SK-N-SH (cell line): Measurements from ENCODE around the gene ARHGEF10L. TPM values are rescaled to one million over a fixed set of nuclear protein-coding genes. Genes with fewer than 3 reads are reported as not detected.

ENCODE experiments used
- CTCF ChIA-PET: fragments of 300-600, 350-600 bp; formaldehyde crosslinking; extraction: SDS; loops from one replicate; lab custom pipeline; 2021; lab: Yijun Ruan, JAX
- POLR2A ChIA-PET: fragments of 350-600 bp; sonication (Branson Sonifier 250); formaldehyde crosslinking; extraction: SDS; loops from one replicate; lab custom pipeline; 2020; ENCODE audit warnings: antibody characterized with exemption, inconsistent platforms; lab: Yijun Ruan, JAX
- DNase-seq: peaks from one replicate; pipeline ENCODE4 v3.0.0; 2012
- H2AFZ ChIP-seq: fragments of 200-600 bp; sonication (generic); 2 replicates; pipeline ENCODE4 v1.8.1; 2016; ENCODE audit warnings: antibody characterized with exemption, mild to moderate bottlenecking, low read depth
- H3F3A ChIP-seq: fragments of 200-600 bp; sonication (generic); replicated peaks from 2 replicates; pipeline ENCODE3; 2016; ENCODE audit warnings: antibody characterized with exemption, mild to moderate bottlenecking; ENCODE audit not compliant: insufficient read depth
- H3K27ac ChIP-seq, 2 experiments: fragments of 200-500 bp in 1 of 2; fragments of 200-600 bp in 1 of 2; sonication (Bioruptor generic) in 1 of 2; sonication (generic), shearing (Covaris generic) in 1 of 2; 2 replicates each; pipeline versions ENCODE4 v1.5.1 to v1.6.1; 2014 to 2016; ENCODE audit warnings: low read depth in 2 of 2, inconsistent platforms in 1 of 2, low read length in 1 of 2, mild to moderate bottlenecking in 1 of 2, mixed read lengths in 1 of 2
- H3K27me3 ChIP-seq: fragments of 200-600 bp; sonication (generic), shearing (Covaris generic); 2 replicates; pipeline ENCODE4 v1.6.1; 2016; ENCODE audit warnings: mixed run types; ENCODE audit not compliant: insufficient read depth
- H3K36me3 ChIP-seq, 2 experiments: fragments of 200-500 bp in 1 of 2; fragments of 200-600 bp in 1 of 2; sonication (Bioruptor generic) in 1 of 2; sonication (generic) in 1 of 2; replicated peaks in 1 of 2; 2 replicates each; pipeline versions ENCODE3 to v1.5.1; 2014 to 2016; ENCODE audit warnings: low read length in 1 of 2, mild to moderate bottlenecking in 1 of 2; ENCODE audit not compliant: insufficient read depth in 2 of 2, control insufficient read depth in 1 of 2
- H3K4me1 ChIP-seq, 2 experiments: fragments of 200-500 bp in 1 of 2; fragments of 200-600 bp in 1 of 2; sonication (Bioruptor generic) in 1 of 2; sonication (generic), shearing (Covaris generic) in 1 of 2; 2 replicates each; pipeline versions ENCODE4 v1.5.1 to v1.6.1; 2014 to 2016; ENCODE audit warnings: low read depth in 1 of 2, low read length in 1 of 2, mixed run types in 1 of 2; ENCODE audit not compliant: insufficient read depth in 2 of 2, control insufficient read depth in 1 of 2
- H3K4me2 ChIP-seq: fragments of 200-600 bp; sonication (generic), shearing (Covaris generic); 2 replicates; pipeline ENCODE4 v1.6.1; 2017; ENCODE audit warnings: mixed run types
- H3K4me3 ChIP-seq, 2 experiments: fragments of 200-500 bp in 1 of 2; fragments of 200-600 bp in 1 of 2; sonication (Bioruptor generic) in 1 of 2; sonication (generic), shearing (Covaris generic) in 1 of 2; 2 replicates each; pipeline versions ENCODE4 v1.5.1 to v1.8.1; 2014 to 2016; ENCODE audit warnings: low read depth in 2 of 2, inconsistent platforms in 1 of 2, low read length in 1 of 2, mild to moderate bottlenecking in 1 of 2, mixed read lengths in 1 of 2, moderate library complexity in 1 of 2
- H3K79me2 ChIP-seq: fragments of 200-600 bp; sonication (generic); 2 replicates; pipeline ENCODE4 v1.8.1; 2017; ENCODE audit warnings: mild to moderate bottlenecking; ENCODE audit not compliant: insufficient read depth
- H3K9ac ChIP-seq: fragments of 200-600 bp; sonication (generic); 2 replicates; pipeline ENCODE4 v1.6.1; 2017; ENCODE audit warnings: mixed run types
- H3K9me2 ChIP-seq: fragments of 200-600 bp; sonication (generic); 2 replicates; pipeline ENCODE4 v1.6.1; 2017; ENCODE audit warnings: mixed run types
- H3K9me3 ChIP-seq: fragments of 200-600 bp; sonication (generic); 2 replicates; pipeline ENCODE4 v1.6.1; 2017; ENCODE audit warnings: mixed run types, mild to moderate bottlenecking, moderate library complexity
- H4K20me1 ChIP-seq: fragments of 200-600 bp; sonication (generic); 2 replicates; pipeline ENCODE4 v1.6.1; 2017; ENCODE audit warnings: mild to moderate bottlenecking, mixed run types; ENCODE audit not compliant: insufficient read depth
- ELF1 ChIP-seq: IDR thresholded peaks from 2 replicates; pipeline ENCODE4 v1.4.0; 2012
- FOSL2 ChIP-seq: IDR thresholded peaks from 2 replicates; pipeline ENCODE4 v1.4.0; 2012; ENCODE audit warnings: low read depth, mild to moderate bottlenecking, moderate library complexity, borderline replicate concordance
- FOXJ3 ChIP-seq: sonication (generic); formaldehyde crosslinking; IDR thresholded peaks from 2 replicates; pipeline ENCODE4 v1.5.1; 2020; ENCODE audit warnings: mild to moderate bottlenecking, missing genetic modification reagents
- FOXM1 ChIP-seq: IDR thresholded peaks from 2 replicates; pipeline ENCODE4 v1.4.0; 2012; ENCODE audit warnings: low read depth, mild to moderate bottlenecking
- GABPA ChIP-seq: IDR thresholded peaks from 2 replicates; pipeline ENCODE4 v1.4.0; 2012; ENCODE audit warnings: low read depth, mild to moderate bottlenecking
- MEF2A ChIP-seq: IDR thresholded peaks from 2 replicates; pipeline ENCODE4 v1.4.0; 2012; ENCODE audit warnings: low read depth, borderline replicate concordance
- MXI1 ChIP-seq: IDR thresholded peaks from 2 replicates; pipeline ENCODE4 v1.6.1; 2012; ENCODE audit warnings: mild to moderate bottlenecking, low read depth, low read length, improper control_type of control experiment
- NFIC ChIP-seq: IDR thresholded peaks from 2 replicates; pipeline ENCODE4 v1.4.0; 2012; ENCODE audit warnings: borderline replicate concordance
- NRF1 ChIP-seq: IDR thresholded peaks from 2 replicates; pipeline ENCODE4 v1.6.1; 2012; ENCODE audit warnings: low read depth, mild to moderate bottlenecking, low read length
- RAD21 ChIP-seq: IDR thresholded peaks from 2 replicates; pipeline ENCODE4 v1.6.1; 2012; ENCODE audit warnings: mild to moderate bottlenecking, low read length
- TEAD4 ChIP-seq: IDR thresholded peaks from 2 replicates; pipeline ENCODE4 v1.4.0; 2012; ENCODE audit warnings: mild to moderate bottlenecking, borderline replicate concordance; ENCODE audit not compliant: insufficient read depth
- USF1 ChIP-seq: IDR thresholded peaks from 2 replicates; pipeline ENCODE4 v1.4.0; 2012; ENCODE audit warnings: low read depth, borderline replicate concordance
- USF2 ChIP-seq: fragments of 150-350 bp; IDR thresholded peaks from 2 replicates; pipeline ENCODE4 v1.6.1; 2017; ENCODE audit warnings: antibody characterized with exemption, low read length, low read depth, borderline replicate concordance
- YY1 ChIP-seq: IDR thresholded peaks from 2 replicates; pipeline ENCODE4 v1.4.0; 2012; ENCODE audit warnings: low read depth, mild to moderate bottlenecking
- WGBS: methylation state at CpG from one replicate; pipeline ENCODE4 v1.1.6; 2017; ENCODE audit warnings: low lambda C conversion rate; 5-methylcytosine and 5-hydroxymethylcytosine counted together
- polyA plus RNA-seq, 3 experiments: library from polyadenylated mRNA; depleted of rRNA; stranded (reverse); fragments of >200 nt; gene quantifications; 2 replicates each; pipeline ENCODE4 v1.2.3, GENCODE V29; 2012
- TF ChIP-seq, protein P1 (sequence below): IDR thresholded peaks from 2 replicates; pipeline ENCODE4 v1.4.0; 2012; ENCODE audit warnings: low read depth

Gene ARHGEF10L
- polyA plus RNA-seq, 1 of the 3 experiments (the other 2 are of a cell fraction) = 12.5 TPM

DNA sequence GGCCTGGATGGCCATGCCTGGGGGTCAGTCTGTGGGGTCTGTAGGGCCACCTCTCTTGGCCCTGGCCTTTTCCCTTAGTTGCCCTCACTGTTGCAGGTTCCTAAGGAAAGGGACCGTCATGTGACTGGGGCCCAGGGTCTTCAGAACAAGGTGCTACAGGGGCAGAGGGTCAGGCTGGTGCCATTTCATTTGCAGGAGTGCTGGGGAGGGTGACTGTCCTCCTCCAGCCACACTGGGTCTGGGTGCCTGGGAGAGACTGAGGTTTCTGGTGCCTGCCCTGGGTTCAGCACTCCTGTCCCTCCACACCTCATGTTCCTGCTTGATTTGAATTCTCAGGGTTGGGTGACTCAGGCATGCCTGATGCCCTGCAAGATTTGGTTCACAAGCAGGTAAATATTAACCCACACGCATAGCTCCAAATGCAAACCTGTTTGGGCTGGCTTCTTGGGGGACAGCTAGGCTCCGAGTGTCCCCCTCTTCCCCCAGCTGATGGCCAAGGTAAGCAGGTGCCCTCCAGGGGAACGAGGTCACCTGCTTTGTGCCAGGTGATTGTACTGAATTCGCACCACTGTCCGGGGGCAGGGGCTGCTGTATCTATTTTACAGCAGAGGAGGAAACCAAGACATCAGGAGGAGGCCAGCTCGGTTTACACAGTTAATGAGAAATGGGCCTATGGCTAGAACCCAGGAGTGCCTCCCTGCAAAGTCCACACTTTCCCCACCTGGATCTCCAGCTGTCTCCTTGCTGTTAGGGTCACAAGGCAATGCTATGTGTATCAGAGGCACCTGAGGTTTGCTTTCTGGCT, 20.3 kb downstream of the ARHGEF10L start:
- Histone ChIP-seq H4K20me1 (no peaks in the 10 kb centered on the region), H3K4me3 (no peak overlapping the region), H3K27me3 (no peaks in the 10 kb centered on the region), H3K9me2 (no peaks in the 10 kb centered on the region), H3K9me3 (no peaks in the 10 kb centered on the region), H3K4me2 (no peak overlapping the region), H3F3A (peaks cover 5% of the 10 kb centered on the region), H2AFZ (no peak overlapping the region), H3K9ac (no peak overlapping the region), H3K36me3 (no peaks in the 10 kb centered on the region), H3K4me1 (peaks cover 10 to 19% of the 10 kb centered on the region in 2 experiments; a peak in 3 of 4 replicates), H3K27ac (no peak overlapping the region), H3K79me2 (peaks cover 70% of the 10 kb centered on the region)
- no peak for DNase-seq
- 100% methylated on average over 3 of the region's 7 CpGs for WGBS
- POLR2A ChIA-PET = no interaction called here
- CTCF ChIA-PET = interaction anchor here (1.2 to 3.4 kb wide), 3 partner anchors 13 to 58 kb away, joined by 3 to 23 read pairs (median 4); no protein-coding TSS in a partner anchor
- TF ChIP-seq USF2 = no peak
- no peak for TF ChIP-seq GABPA
- TF ChIP-seq FOXJ3 (CRISPR knock-in tag) = no peak
- no peak for TF ChIP-seq TEAD4
- TF ChIP-seq NRF1 = no peak
- TF ChIP-seq ELF1 = no peak
- TF ChIP-seq NFIC = no peak
- TF ChIP-seq USF1 = no peak
- TF ChIP-seq FOXM1 = no peak
- no peak for TF ChIP-seq YY1
- TF ChIP-seq FOSL2 = no peak
- no peak for TF ChIP-seq RAD21

DNA sequence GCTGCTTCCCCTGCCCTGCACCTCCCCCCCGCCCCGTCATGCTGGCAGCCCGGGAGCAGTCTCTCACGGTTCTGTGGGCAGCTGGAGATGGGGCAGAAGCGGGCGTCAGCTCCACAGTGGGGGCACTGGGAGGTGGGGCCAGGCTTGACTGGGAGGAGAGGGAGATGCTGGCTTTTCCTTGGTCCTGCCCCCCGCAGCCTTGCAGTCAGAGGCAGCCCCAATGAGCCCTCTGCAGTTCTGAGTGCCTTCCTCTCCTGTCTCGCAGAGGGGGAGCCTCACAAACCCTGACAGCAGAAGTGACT, 21.7 kb downstream of the ARHGEF10L start:
- no peaks in the 10 kb centered on the region for H3K36me3 ChIP-seq
- H3K9ac ChIP-seq = no peak overlapping the region
- H3K79me2 ChIP-seq = peaks cover 67% of the 10 kb centered on the region
- H3K4me3 ChIP-seq = no peak overlapping the region
- H2AFZ ChIP-seq = no peak overlapping the region
- H3F3A ChIP-seq = peaks cover 5% of the 10 kb centered on the region
- H3K9me2 ChIP-seq = no peaks in the 10 kb centered on the region
- no peak for DNase-seq
- no peak for TF ChIP-seq MXI1
- TF ChIP-seq, protein P1, sequence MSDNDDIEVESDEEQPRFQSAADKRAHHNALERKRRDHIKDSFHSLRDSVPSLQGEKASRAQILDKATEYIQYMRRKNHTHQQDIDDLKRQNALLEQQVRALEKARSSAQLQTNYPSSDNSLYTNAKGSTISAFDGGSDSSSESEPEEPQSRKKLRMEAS = no peak
- TF ChIP-seq MEF2A = no peak
- TF ChIP-seq GABPA = no peak
- TF ChIP-seq YY1 = no peak
- H3K4me2 ChIP-seq = peak overlapping the region; percentile 67; the same call in 1 of the 2 replicates
- ChIA-PET POLR2A (no interaction called here), CTCF (interaction anchor here (0.8 to 3.4 kb wide), 2 partner anchors 45 to 109 kb away, joined by 3 to 23 read pairs; no protein-coding TSS in a partner anchor)
- peak overlapping the region in 1 of 2 experiments; percentile 71; a peak in 2 of 4 replicates for H3K27ac ChIP-seq
- no peaks in the 10 kb centered on the region for H4K20me1 ChIP-seq
- no peaks in the 10 kb centered on the region for H3K9me3 ChIP-seq
- 88% methylated on average over 4 of the region's 8 CpGs for WGBS
- no peaks in the 10 kb centered on the region for H3K27me3 ChIP-seq
- H3K4me1 ChIP-seq = peaks cover 16 to 19% of the 10 kb centered on the region in 2 experiments; a peak in 3 of 4 replicates
